DMS53 (cell line): ENCODE data around the gene LRRC3B.
"Not testable (repeated sequence)": the region's sequence is repeated elsewhere in the genome, so short reads cannot be mapped to it uniquely, and the experiment has no call there.

Source experiments
- DNase-seq: peaks from one replicate; lab custom pipeline; 2025; lab: John Stamatoyannopoulos, UW

Gene LRRC3B

GRCh38 chr3:26622621-26623418, at the start of gene LRRC3B:
Gene LRRC3B (plus strand): TSS chr3:26622772. CDS start chr3:26709673, 86,901 bp downstream.
- DNase-seq = peak; percentile 39

- DNase-seq = no peak
These were observed 47.8 kb upstream of the LRRC3B start for GRCh38 chr3:26574766-26575165.

GRCh38 chr3:26579116-26579515, 43.5 kb upstream of the LRRC3B start:
- DNase-seq = no peak

GRCh38 chr3:26587571-26587970, 35.0 kb upstream of the LRRC3B start:
- DNase-seq = no peak

GRCh38 chr3:26588931-26589330, 33.6 kb upstream of the LRRC3B start:
- DNase-seq = no peak

GRCh38 chr3:26589678-26590077, 32.9 kb upstream of the LRRC3B start:
- no peak for DNase-seq

GRCh38 chr3:26590919-26591484, 31.6 kb upstream of the LRRC3B start:
- DNase-seq = no peak

- no peak for DNase-seq
These were observed 30.6 kb upstream of the LRRC3B start for GRCh38 chr3:26591926-26592325.

GRCh38 chr3:26592451-26592850, 30.1 kb upstream of the LRRC3B start:
- no peak for DNase-seq

GRCh38 chr3:26596335-26596734, 26.2 kb upstream of the LRRC3B start:
- DNase-seq = no peak

- DNase-seq = not testable (repeated sequence)
These were observed 19.3 kb upstream of the LRRC3B start for GRCh38 chr3:26603311-26603710.

- DNase-seq = not testable (repeated sequence)
These were observed 18.8 kb upstream of the LRRC3B start for GRCh38 chr3:26603771-26604170.

- DNase-seq = no peak
These were observed 8.4 kb upstream of the LRRC3B start for GRCh38 chr3:26614006-26614685.

- DNase-seq = no peak
These were observed 1.4 kb upstream of the LRRC3B start for GRCh38 chr3:26621176-26621575.

GRCh38 chr3:26621906-26622620, 509 bp upstream of the LRRC3B start:
- peak; percentile 6 for DNase-seq

GRCh38 chr3:26623419-26624208, 1.0 kb downstream of the LRRC3B start:
- peak; percentile 15 for DNase-seq

GRCh38 chr3:26624209-26624765, 1.7 kb downstream of the LRRC3B start:
- DNase-seq = no peak

- no peak for DNase-seq
These were observed 2.6 kb downstream of the LRRC3B start for GRCh38 chr3:26625187-26625586.

GRCh38 chr3:26627080-26627479, 4.5 kb downstream of the LRRC3B start:
- no peak for DNase-seq

GRCh38 chr3:26628915-26629314, 6.3 kb downstream of the LRRC3B start:
- no peak for DNase-seq

- DNase-seq = no peak
These were observed 8.3 kb downstream of the LRRC3B start for GRCh38 chr3:26630669-26631389.
